ENCODE measurements around the gene ERI3. TPM values are rescaled to one million over a fixed set of nuclear protein-coding genes. Genes with fewer than 3 reads are reported as not detected.

The ERI3 gene
- total and polyA plus RNA-seq, 2 of the 13 experiments (the other 11 are each of a cell fraction or from before 2014, with no cell fraction given) = 35.6 to 35.9 TPM

DNA sequence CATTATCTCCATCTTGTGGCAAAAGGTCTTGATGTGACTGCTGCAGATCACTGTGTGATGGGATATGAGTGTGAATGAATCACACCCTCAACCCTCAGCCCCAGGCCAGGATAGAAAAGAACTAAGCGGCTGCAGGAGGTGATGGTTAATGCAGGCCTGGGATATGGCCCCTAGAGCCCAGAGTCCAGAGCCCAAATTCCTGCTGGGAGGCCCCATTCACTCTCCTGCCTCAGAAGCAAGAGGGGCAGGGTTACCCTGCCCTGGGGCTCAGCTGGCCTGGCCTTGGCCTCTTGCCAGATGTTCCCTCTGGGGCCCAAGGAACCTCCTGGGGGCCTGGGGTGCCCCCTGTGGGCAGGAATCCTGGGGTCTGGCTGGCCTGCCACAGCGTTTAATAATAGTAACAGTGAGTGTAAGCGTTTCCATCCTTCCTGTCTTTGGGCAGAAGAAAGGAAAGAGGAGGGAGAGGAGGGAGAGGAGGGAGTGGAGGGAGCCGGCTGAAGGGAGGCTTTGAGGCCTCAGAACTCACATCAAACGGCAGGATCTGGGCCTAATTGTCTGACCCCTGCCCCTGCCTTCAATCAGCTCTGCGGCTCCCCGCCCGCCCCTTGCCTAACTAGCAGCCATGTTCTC, 115.6 kb downstream of the ERI3 start (continued):
- TF ChIP-seq MIXL1 (CRISPR knock-in tag; IDR thresholded peaks at IDR 0.05) (no peak), ZNF343 (CRISPR knock-in tag; IDR thresholded peaks at IDR 0.05) (no peak), ZFAT (CRISPR knock-in tag; conservative IDR thresholded peaks at IDR 0.05) (no peak), MAFK (conservative IDR thresholded peaks at IDR 0.05 in 1 of 2, IDR thresholded peaks at IDR 0.05 in 1 of 2; ENCODE audit: low read length in 2 of 2) (no peak), ZNF33B (CRISPR knock-in tag; IDR thresholded peaks at IDR 0.05) (no peak), TSC22D2 (CRISPR knock-in tag; IDR thresholded peaks at IDR 0.05; ENCODE audit: borderline replicate concordance) (no peak), ZNF790 (CRISPR knock-in tag; IDR thresholded peaks at IDR 0.05; ENCODE audit: borderline replicate concordance) (no peak), BORCS8-MEF2B (CRISPR knock-in tag; IDR thresholded peaks at IDR 0.05) (0 out of 2 replicates have a peak, but pooled peaks have one; percentile 47), PRMT3 (CRISPR knock-in tag; IDR thresholded peaks at IDR 0.05; ENCODE audit: borderline replicate concordance, low read depth) (no peak), ZBTB20 (CRISPR knock-in tag; IDR thresholded peaks at IDR 0.05; ENCODE audit: borderline replicate concordance, low read depth) (no peak), ZNF253 (CRISPR knock-in tag; IDR thresholded peaks at IDR 0.05; ENCODE audit: borderline replicate concordance) (no peak), NFATC3 (CRISPR knock-in tag; IDR thresholded peaks at IDR 0.05) (no peak), ZNF670 (CRISPR knock-in tag; IDR thresholded peaks at IDR 0.05; ENCODE audit: borderline replicate concordance) (no peak), ZSCAN30 (CRISPR knock-in tag; IDR thresholded peaks at IDR 0.05) (no peak), KAT2B (IDR thresholded peaks at IDR 0.05; ENCODE audit: borderline replicate concordance, low read depth, low read length) (no peak), ZNF331 (CRISPR knock-in tag; IDR thresholded peaks at IDR 0.05) (no peak), MEIS1 (CRISPR knock-in tag; IDR thresholded peaks at IDR 0.05; ENCODE audit: borderline replicate concordance) (no peak), TBP (CRISPR knock-in tag; IDR thresholded peaks at IDR 0.05) (no peak), TEAD2 (CRISPR knock-in tag; IDR thresholded peaks at IDR 0.05) (no peak), HES4 (CRISPR knock-in tag; IDR thresholded peaks at IDR 0.05; ENCODE audit: borderline replicate concordance) (no peak), RFX5 (IDR thresholded peaks at IDR 0.05; ENCODE audit: low read depth, low read length) (no peak), ZNF724P (CRISPR knock-in tag; IDR thresholded peaks at IDR 0.05; ENCODE audit: borderline replicate concordance) (no peak), ZNF138 (CRISPR knock-in tag; IDR thresholded peaks at IDR 0.05; ENCODE audit: low read depth) (no peak), ZSCAN20 (CRISPR knock-in tag; IDR thresholded peaks at IDR 0.05; ENCODE audit: borderline replicate concordance) (no peak), ZNF382 (CRISPR knock-in tag; IDR thresholded peaks at IDR 0.05; ENCODE audit: borderline replicate concordance) (no peak), ZNF329 (CRISPR knock-in tag; IDR thresholded peaks at IDR 0.05; ENCODE audit: low read depth) (no peak), TEAD3 (CRISPR knock-in tag; optimal IDR thresholded peaks at IDR 0.05; ENCODE audit: borderline replicate concordance) (peak; percentile 99), RORA (CRISPR knock-in tag; IDR thresholded peaks at IDR 0.05) (no peak)
- TF ChIP-seq, protein P1, sequence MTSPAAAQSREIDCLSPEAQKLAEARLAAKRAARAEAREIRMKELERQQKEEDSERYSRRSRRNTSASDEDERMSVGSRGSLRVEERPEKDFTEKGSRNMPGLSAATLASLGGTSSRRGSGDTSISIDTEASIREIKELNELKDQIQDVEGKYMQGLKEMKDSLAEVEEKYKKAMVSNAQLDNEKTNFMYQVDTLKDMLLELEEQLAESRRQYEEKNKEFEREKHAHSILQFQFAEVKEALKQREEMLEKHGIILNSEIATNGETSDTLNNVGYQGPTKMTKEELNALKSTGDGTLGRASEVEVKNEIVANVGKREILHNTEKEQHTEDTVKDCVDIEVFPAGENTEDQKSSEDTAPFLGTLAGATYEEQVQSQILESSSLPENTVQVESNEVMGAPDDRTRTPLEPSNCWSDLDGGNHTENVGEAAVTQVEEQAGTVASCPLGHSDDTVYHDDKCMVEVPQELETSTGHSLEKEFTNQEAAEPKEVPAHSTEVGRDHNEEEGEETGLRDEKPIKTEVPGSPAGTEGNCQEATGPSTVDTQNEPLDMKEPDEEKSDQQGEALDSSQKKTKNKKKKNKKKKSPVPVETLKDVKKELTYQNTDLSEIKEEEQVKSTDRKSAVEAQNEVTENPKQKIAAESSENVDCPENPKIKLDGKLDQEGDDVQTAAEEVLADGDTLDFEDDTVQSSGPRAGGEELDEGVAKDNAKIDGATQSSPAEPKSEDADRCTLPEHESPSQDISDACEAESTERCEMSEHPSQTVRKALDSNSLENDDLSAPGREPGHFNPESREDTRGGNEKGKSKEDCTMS (CRISPR knock-in tag; conservative IDR thresholded peaks at IDR 0.05) = no peak
- TF ChIP-seq, protein P2, sequence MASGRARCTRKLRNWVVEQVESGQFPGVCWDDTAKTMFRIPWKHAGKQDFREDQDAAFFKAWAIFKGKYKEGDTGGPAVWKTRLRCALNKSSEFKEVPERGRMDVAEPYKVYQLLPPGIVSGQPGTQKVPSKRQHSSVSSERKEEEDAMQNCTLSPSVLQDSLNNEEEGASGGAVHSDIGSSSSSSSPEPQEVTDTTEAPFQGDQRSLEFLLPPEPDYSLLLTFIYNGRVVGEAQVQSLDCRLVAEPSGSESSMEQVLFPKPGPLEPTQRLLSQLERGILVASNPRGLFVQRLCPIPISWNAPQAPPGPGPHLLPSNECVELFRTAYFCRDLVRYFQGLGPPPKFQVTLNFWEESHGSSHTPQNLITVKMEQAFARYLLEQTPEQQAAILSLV (CRISPR knock-in tag; IDR thresholded peaks at IDR 0.05; ENCODE audit: borderline replicate concordance) = no peak; the same call in 1 of the 2 replicates
